ENCODE measurements around the gene BARHL1. TPM values are rescaled to one million over a fixed set of nuclear protein-coding genes. Genes with fewer than 3 reads are reported as not detected.

The BARHL1 gene
- total RNA-seq, 4 donors from 2014 or later = not detected

DNA sequence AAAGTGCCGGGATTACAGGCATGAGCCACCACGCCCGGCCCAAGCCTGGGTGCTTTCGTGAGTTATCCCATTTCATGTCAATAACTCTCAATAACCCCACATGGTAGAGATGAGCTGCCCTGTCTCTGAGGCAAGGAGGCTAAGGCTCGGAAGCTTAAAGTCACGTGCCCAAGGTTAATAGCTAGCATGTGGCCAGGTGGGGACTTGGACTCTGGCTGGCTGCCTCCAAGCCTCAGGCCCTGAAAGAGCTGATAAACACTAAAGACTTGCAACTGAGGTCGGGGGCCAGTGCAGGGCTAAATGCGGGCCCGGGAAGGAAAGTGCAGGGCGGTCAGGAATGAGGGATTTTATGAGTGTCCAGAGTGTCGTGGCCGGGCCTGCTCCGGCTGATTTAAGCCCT lies 30.9 kb upstream of the BARHL1 start:
- DNase-seq = no peak
- H3K9me3 ChIP-seq = no peaks in the 10 kb centered on the region
- H3K36me3 ChIP-seq = no peaks in the 10 kb centered on the region
- TF ChIP-seq, protein P1, sequence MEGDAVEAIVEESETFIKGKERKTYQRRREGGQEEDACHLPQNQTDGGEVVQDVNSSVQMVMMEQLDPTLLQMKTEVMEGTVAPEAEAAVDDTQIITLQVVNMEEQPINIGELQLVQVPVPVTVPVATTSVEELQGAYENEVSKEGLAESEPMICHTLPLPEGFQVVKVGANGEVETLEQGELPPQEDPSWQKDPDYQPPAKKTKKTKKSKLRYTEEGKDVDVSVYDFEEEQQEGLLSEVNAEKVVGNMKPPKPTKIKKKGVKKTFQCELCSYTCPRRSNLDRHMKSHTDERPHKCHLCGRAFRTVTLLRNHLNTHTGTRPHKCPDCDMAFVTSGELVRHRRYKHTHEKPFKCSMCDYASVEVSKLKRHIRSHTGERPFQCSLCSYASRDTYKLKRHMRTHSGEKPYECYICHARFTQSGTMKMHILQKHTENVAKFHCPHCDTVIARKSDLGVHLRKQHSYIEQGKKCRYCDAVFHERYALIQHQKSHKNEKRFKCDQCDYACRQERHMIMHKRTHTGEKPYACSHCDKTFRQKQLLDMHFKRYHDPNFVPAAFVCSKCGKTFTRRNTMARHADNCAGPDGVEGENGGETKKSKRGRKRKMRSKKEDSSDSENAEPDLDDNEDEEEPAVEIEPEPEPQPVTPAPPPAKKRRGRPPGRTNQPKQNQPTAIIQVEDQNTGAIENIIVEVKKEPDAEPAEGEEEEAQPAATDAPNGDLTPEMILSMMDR (IDR thresholded peaks at IDR 0.05) = no peak
- no peak for TF ChIP-seq POLR2A (IDR thresholded peaks at IDR 0.05)
- no peak overlapping the region for H3K4me3 ChIP-seq
- H3K4me1 ChIP-seq = no peaks in the 10 kb centered on the region
- H3K27ac ChIP-seq = no peak overlapping the region
- no peaks in the 10 kb centered on the region for H3K27me3 ChIP-seq

DNA sequence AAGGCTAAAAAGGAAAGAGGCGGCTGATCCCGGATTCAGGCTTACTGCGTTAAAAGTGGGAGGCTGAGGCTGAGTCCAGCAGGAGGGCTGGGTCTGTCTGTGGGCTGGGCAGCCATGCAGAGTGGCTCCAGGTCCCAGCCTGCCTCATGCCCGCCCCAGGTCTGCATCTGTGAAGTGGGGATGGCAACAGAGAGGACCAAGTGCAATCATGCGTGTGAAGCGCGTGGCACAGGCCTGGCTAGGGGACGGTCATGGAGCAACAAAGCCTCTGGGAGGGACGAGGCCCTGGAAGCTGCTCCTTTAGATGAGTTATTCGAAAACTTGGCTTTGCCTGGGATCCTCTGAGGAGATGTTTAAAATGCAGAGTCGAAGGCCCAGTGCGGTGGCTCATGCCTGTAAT lies 30.4 kb upstream of the BARHL1 start:
- no peaks in the 10 kb centered on the region for H3K36me3 ChIP-seq
- H3K4me1 ChIP-seq = no peaks in the 10 kb centered on the region
- H3K27ac ChIP-seq = no peak overlapping the region
- no peak overlapping the region for H3K4me3 ChIP-seq
- no peaks in the 10 kb centered on the region for H3K27me3 ChIP-seq
- no peak for TF ChIP-seq POLR2A (IDR thresholded peaks at IDR 0.05)
- TF ChIP-seq, protein P1 (IDR thresholded peaks at IDR 0.05) = no peak
- no peaks in the 10 kb centered on the region for H3K9me3 ChIP-seq
- no peak for DNase-seq

DNA sequence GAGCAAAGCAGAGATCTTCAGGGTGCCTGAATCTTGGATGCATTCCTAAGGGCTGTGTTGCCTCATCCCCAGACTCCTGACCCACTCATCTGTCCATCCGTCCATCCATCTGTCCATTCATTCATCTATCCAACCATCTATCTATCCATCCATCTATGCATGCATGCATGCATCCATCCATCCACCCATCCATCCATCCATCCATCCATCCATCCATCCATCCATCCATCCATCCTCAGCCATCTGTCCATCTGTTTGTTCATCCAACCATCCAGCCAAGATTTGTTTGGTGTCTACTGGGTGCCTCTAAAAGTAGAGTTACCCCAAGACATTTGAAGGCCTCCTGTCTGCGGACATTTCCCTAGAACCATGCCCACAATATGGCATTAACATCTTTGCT lies 27.7 kb upstream of the BARHL1 start:
- DNase-seq = no peak
- Histone ChIP-seq H3K4me1 (no peaks in the 10 kb centered on the region), H3K4me3 (no peak overlapping the region), H3K36me3 (no peaks in the 10 kb centered on the region), H3K27me3 (no peaks in the 10 kb centered on the region), H3K9me3 (no peaks in the 10 kb centered on the region), H3K27ac (no peak overlapping the region)
- TF ChIP-seq POLR2A (IDR thresholded peaks at IDR 0.05) = no peak
- TF ChIP-seq, protein P1 (IDR thresholded peaks at IDR 0.05) = no peak

DNA sequence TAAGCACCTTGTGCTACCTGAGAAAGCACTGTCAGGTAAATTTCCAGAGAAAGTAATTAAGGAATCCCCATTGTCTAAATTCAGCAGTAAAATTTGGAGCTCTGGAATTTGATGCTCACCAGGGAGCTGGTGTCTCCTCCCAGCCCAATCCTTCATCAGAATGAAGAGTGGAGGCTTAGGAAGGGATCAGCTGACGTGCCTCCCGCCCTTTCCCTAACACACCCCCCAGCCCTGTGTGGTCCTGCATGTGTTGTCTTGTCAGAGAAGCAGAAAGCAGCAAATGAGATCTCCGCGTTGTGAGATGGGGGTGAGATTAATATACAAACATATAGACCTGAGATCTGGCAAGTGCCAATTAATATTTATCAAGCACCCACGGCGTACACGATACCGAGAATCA lies 26.9 kb upstream of the BARHL1 start:
- DNase-seq = no peak
- H3K4me3 ChIP-seq = no peak overlapping the region
- no peaks in the 10 kb centered on the region for H3K9me3 ChIP-seq
- no peaks in the 10 kb centered on the region for H3K4me1 ChIP-seq
- H3K27me3 ChIP-seq = no peaks in the 10 kb centered on the region
- H3K27ac ChIP-seq = no peak overlapping the region
- H3K36me3 ChIP-seq = no peaks in the 10 kb centered on the region
- TF ChIP-seq, protein P1 (IDR thresholded peaks at IDR 0.05) = no peak
- no peak for TF ChIP-seq POLR2A (IDR thresholded peaks at IDR 0.05)

DNA sequence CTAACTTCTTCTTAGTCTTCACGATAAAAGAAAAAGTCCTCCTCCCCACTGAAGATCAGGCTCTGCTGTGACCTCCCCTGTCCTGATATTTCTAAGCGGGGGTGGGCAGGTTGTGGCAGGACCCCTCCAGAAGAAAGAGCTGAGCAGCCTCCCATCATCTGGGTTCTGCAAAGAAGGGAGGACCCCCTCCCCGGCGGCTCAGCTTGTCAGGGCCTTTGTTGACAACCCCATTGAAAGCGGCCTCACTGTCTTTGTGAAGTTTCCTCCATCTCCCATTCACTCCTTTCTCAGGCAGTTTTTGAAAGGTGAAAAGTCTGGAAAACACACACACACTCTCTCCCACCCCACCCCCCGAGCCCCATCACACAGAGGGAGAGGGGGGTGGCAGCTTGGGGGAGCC lies 26.2 kb upstream of the BARHL1 start:
- H3K4me1 ChIP-seq = no peaks in the 10 kb centered on the region
- DNase-seq = no peak
- H3K36me3 ChIP-seq = no peaks in the 10 kb centered on the region
- no peak for TF ChIP-seq POLR2A (IDR thresholded peaks at IDR 0.05)
- TF ChIP-seq, protein P1 (IDR thresholded peaks at IDR 0.05) = no peak
- H3K27ac ChIP-seq = no peak overlapping the region
- H3K27me3 ChIP-seq = no peaks in the 10 kb centered on the region
- no peaks in the 10 kb centered on the region for H3K9me3 ChIP-seq
- H3K4me3 ChIP-seq = no peak overlapping the region

DNA sequence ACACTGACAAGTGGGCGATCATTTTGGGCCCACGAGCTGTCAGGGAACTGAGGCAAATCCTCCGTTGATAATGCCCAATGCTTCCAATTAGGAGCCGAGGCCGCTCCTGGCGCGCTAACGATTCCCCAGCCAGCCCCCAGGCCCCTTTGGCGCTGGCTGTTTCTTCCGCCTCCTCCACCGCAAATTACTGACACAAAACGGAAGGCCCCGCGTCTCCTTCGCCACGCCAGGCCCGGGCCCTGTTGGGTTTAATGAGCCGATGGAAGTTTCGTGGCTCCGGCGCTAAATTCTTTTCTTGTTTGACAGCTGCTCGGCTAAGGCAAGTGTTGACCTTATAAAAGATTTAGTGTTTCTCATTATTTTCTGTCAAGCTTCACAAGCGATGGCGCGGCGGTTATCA lies 25.7 kb upstream of the BARHL1 start:
- no peak for DNase-seq
- no peak overlapping the region for H3K27ac ChIP-seq
- H3K9me3 ChIP-seq = no peaks in the 10 kb centered on the region
- no peaks in the 10 kb centered on the region for H3K27me3 ChIP-seq
- TF ChIP-seq, protein P1 (IDR thresholded peaks at IDR 0.05) = no peak
- no peak for TF ChIP-seq POLR2A (IDR thresholded peaks at IDR 0.05)
- no peak overlapping the region for H3K4me3 ChIP-seq
- no peaks in the 10 kb centered on the region for H3K4me1 ChIP-seq
- H3K36me3 ChIP-seq = no peaks in the 10 kb centered on the region

Measured in Peyer's patch (tissue), 4 donors.